ENCODE measurements around the gene SRRM4.

GRCh38 chr12:119051474-119051873 lies 70.1 kb downstream of the SRRM4 start:
- TF ChIP-seq CTCF (IDR thresholded peaks at IDR 0.05) = no peak
- TF ChIP-seq GTF2I (CRISPR knock-in tag; conservative IDR thresholded peaks at IDR 0.05) = no peak
- no peak for TF ChIP-seq IRF2 (CRISPR knock-in tag; IDR thresholded peaks at IDR 0.05; ENCODE audit: borderline replicate concordance, low read depth)
- TF ChIP-seq TEAD4 (CRISPR knock-in tag; IDR thresholded peaks at IDR 0.05) = no peak
- TF ChIP-seq ZBTB43 (CRISPR knock-in tag; IDR thresholded peaks at IDR 0.05) = no peak
- TF ChIP-seq HMGA2 (CRISPR knock-in tag; IDR thresholded peaks at IDR 0.05) = no peak
- TF ChIP-seq ARID4B (CRISPR knock-in tag; IDR thresholded peaks at IDR 0.05; ENCODE audit: borderline replicate concordance) = no peak
- TF ChIP-seq FOXJ3 (CRISPR knock-in tag; IDR thresholded peaks at IDR 0.05; ENCODE audit: borderline replicate concordance) = no peak
- TF ChIP-seq ZBTB21 (CRISPR knock-in tag; IDR thresholded peaks at IDR 0.05; ENCODE audit: borderline replicate concordance) = no peak
- TF ChIP-seq IRF1 (CRISPR knock-in tag; IDR thresholded peaks at IDR 0.05) = no peak
- no peak for TF ChIP-seq FOXP1 (CRISPR knock-in tag; IDR thresholded peaks at IDR 0.05; ENCODE audit: borderline replicate concordance)

Measured in WTC11 (cell line).